IgD-negative memory B cell (primary cell): ENCODE measurements around the gene PRSS23. TPM values are rescaled to one million over a fixed set of nuclear protein-coding genes. Genes with fewer than 3 reads are reported as not detected.

Experiments used
- H3K27ac Mint-ChIP-seq, 3 donors: one replicate each; pipeline ENCODE4 v1.8.0; 2020 to 2022; ENCODE audit warnings: mild to moderate bottlenecking in 3 of 3, mixed read lengths in 3 of 3, moderate library complexity in 1 of 3
- H3K27me3 Mint-ChIP-seq: one replicate; pipeline ENCODE4 v1.8.0; 2021; ENCODE audit warnings: mixed read lengths
- H3K36me3 Mint-ChIP-seq: one replicate; pipeline ENCODE4 v1.8.0; 2020; ENCODE audit warnings: mild to moderate bottlenecking, mixed read lengths
- H3K4me1 Mint-ChIP-seq, 3 donors: one replicate each; pipeline ENCODE4 v1.8.0; 2020 to 2022; ENCODE audit warnings: mixed read lengths in 3 of 3, mild to moderate bottlenecking in 1 of 3
- H3K4me3 Mint-ChIP-seq, 4 donors: one replicate each; pipeline ENCODE4 v1.8.0; 2020 to 2022; ENCODE audit warnings: mild to moderate bottlenecking in 4 of 4, mixed read lengths in 4 of 4, moderate library complexity in 3 of 4
- H3K9me3 Mint-ChIP-seq, 3 donors: one replicate each; pipeline ENCODE4 v1.8.0; 2020 to 2021; ENCODE audit warnings: mixed read lengths in 3 of 3, mild to moderate bottlenecking in 1 of 3
- polyA plus RNA-seq: library from polyadenylated mRNA; unstranded; fragments of 300-500 nt; fragmentation: Illumina TruSeq; gene quantifications from one replicate; pipeline ENCODE4 v1.2.3, GENCODE V29; 2021

The PRSS23 gene
- polyA plus RNA-seq, 1 donor from 2014 or later = 1.2 TPM

- Mint-ChIP-seq H3K4me3 (no peak overlapping the region), H3K9me3 (no peaks in the 10 kb centered on the region), H3K27ac (no peak overlapping the region), H3K27me3 (peaks cover 5% of the 10 kb centered on the region), H3K4me1 (no peaks in the 10 kb centered on the region), H3K36me3 (peaks cover 1% of the 10 kb centered on the region)
Observed at GRCh38 chr11:86782742-86783141, 17.6 kb upstream of the PRSS23 start.

GRCh38 chr11:86783661-86784060 lies 16.7 kb upstream of the PRSS23 start:
- H3K36me3 Mint-ChIP-seq = peaks cover 1% of the 10 kb centered on the region
- H3K9me3 Mint-ChIP-seq = peaks cover 0 to 2% (median 0%) of the 10 kb centered on the region in 3 donors
- H3K4me1 Mint-ChIP-seq = no peaks in the 10 kb centered on the region
- H3K27me3 Mint-ChIP-seq = peaks cover 5% of the 10 kb centered on the region
- no peak overlapping the region for H3K4me3 Mint-ChIP-seq
- H3K27ac Mint-ChIP-seq = no peak overlapping the region

GRCh38 chr11:86784241-86784681 lies 16.1 kb upstream of the PRSS23 start:
- Mint-ChIP-seq H3K9me3 (peaks cover 0 to 2% (median 0%) of the 10 kb centered on the region in 3 donors), H3K27ac (no peak overlapping the region), H3K4me3 (no peak overlapping the region), H3K36me3 (peaks cover 1% of the 10 kb centered on the region), H3K27me3 (peaks cover 5% of the 10 kb centered on the region), H3K4me1 (no peaks in the 10 kb centered on the region)

GRCh38 chr11:86785576-86785975 lies 14.8 kb upstream of the PRSS23 start:
- no peak overlapping the region for H3K27ac Mint-ChIP-seq
- H3K9me3 Mint-ChIP-seq = peaks cover 0 to 2% (median 0%) of the 10 kb centered on the region in 3 donors
- peaks cover 8% of the 10 kb centered on the region for H3K27me3 Mint-ChIP-seq
- H3K4me1 Mint-ChIP-seq = no peaks in the 10 kb centered on the region
- H3K4me3 Mint-ChIP-seq = no peak overlapping the region
- H3K36me3 Mint-ChIP-seq = peaks cover 1% of the 10 kb centered on the region

- peaks cover 10% of the 10 kb centered on the region for H3K27me3 Mint-ChIP-seq
- no peaks in the 10 kb centered on the region for H3K4me1 Mint-ChIP-seq
- peaks cover 1% of the 10 kb centered on the region for H3K36me3 Mint-ChIP-seq
- H3K9me3 Mint-ChIP-seq = peaks cover 0 to 2% (median 0%) of the 10 kb centered on the region in 3 donors
- H3K27ac Mint-ChIP-seq = no peak overlapping the region
- no peak overlapping the region for H3K4me3 Mint-ChIP-seq
Observed at GRCh38 chr11:86787018-86787536, 13.3 kb upstream of the PRSS23 start.

- H3K4me3 Mint-ChIP-seq = no peak overlapping the region
- H3K27me3 Mint-ChIP-seq = peaks cover 10% of the 10 kb centered on the region
- H3K4me1 Mint-ChIP-seq = no peaks in the 10 kb centered on the region
- H3K36me3 Mint-ChIP-seq = no peaks in the 10 kb centered on the region
- no peak overlapping the region for H3K27ac Mint-ChIP-seq
- H3K9me3 Mint-ChIP-seq = peaks cover 0 to 2% (median 0%) of the 10 kb centered on the region in 3 donors
Observed at GRCh38 chr11:86787656-86788055, 12.7 kb upstream of the PRSS23 start.

GRCh38 chr11:86790195-86790725 lies 10.1 kb upstream of the PRSS23 start:
- H3K27me3 Mint-ChIP-seq = peaks cover 10% of the 10 kb centered on the region
- H3K4me1 Mint-ChIP-seq = no peaks in the 10 kb centered on the region
- H3K36me3 Mint-ChIP-seq = no peaks in the 10 kb centered on the region
- H3K4me3 Mint-ChIP-seq = no peak overlapping the region
- no peak overlapping the region for H3K27ac Mint-ChIP-seq
- peaks cover 0 to 2% (median 0%) of the 10 kb centered on the region in 3 donors for H3K9me3 Mint-ChIP-seq

- Mint-ChIP-seq H3K27me3 (peaks cover 12% of the 10 kb centered on the region), H3K36me3 (no peaks in the 10 kb centered on the region), H3K4me1 (no peaks in the 10 kb centered on the region), H3K9me3 (peaks cover 0 to 2% (median 0%) of the 10 kb centered on the region in 3 donors), H3K27ac (no peak overlapping the region), H3K4me3 (no peak overlapping the region)
Observed at GRCh38 chr11:86790867-86791849, 9.2 kb upstream of the PRSS23 start.

- Mint-ChIP-seq H3K27me3 (peaks cover 15% of the 10 kb centered on the region), H3K36me3 (no peaks in the 10 kb centered on the region)
Observed at GRCh38 chr11:86792150-86792549, 8.2 kb upstream of the PRSS23 start.

GRCh38 chr11:86793307-86793706 lies 7.0 kb upstream of the PRSS23 start:
- no peaks in the 10 kb centered on the region for H3K4me1 Mint-ChIP-seq
- no peaks in the 10 kb centered on the region for H3K36me3 Mint-ChIP-seq
- H3K27ac Mint-ChIP-seq = no peak overlapping the region
- H3K27me3 Mint-ChIP-seq = peaks cover 16% of the 10 kb centered on the region
- no peaks in the 10 kb centered on the region for H3K9me3 Mint-ChIP-seq
- H3K4me3 Mint-ChIP-seq = no peak overlapping the region

More at GRCh38 chr11:86792150-86792549, 8.2 kb upstream of the PRSS23 start:
- peaks cover 0 to 2% (median 0%) of the 10 kb centered on the region in 3 donors for H3K9me3 Mint-ChIP-seq
- H3K4me1 Mint-ChIP-seq = no peaks in the 10 kb centered on the region
- H3K27ac Mint-ChIP-seq = no peak overlapping the region
- H3K4me3 Mint-ChIP-seq = no peak overlapping the region

GRCh38 chr11:86795511-86795910 lies 4.8 kb upstream of the PRSS23 start:
- Mint-ChIP-seq H3K4me3 (no peak overlapping the region), H3K27ac (no peak overlapping the region), H3K9me3 (no peaks in the 10 kb centered on the region), H3K36me3 (no peaks in the 10 kb centered on the region), H3K4me1 (peaks cover 0 to 1% (median 0%) of the 10 kb centered on the region in 3 donors), H3K27me3 (peaks cover 19% of the 10 kb centered on the region)

GRCh38 chr11:86795949-86796348 lies 4.4 kb upstream of the PRSS23 start:
- no peaks in the 10 kb centered on the region for H3K36me3 Mint-ChIP-seq

GRCh38 chr11:86797133-86797532 lies 3.2 kb upstream of the PRSS23 start:
- H3K27me3 Mint-ChIP-seq = peaks cover 31% of the 10 kb centered on the region
- H3K4me1 Mint-ChIP-seq = peaks cover 0 to 6% (median 0%) of the 10 kb centered on the region in 3 donors
- H3K36me3 Mint-ChIP-seq = no peaks in the 10 kb centered on the region
- H3K4me3 Mint-ChIP-seq = no peak overlapping the region
- no peak overlapping the region for H3K27ac Mint-ChIP-seq
- H3K9me3 Mint-ChIP-seq = no peaks in the 10 kb centered on the region

More at GRCh38 chr11:86795949-86796348, 4.4 kb upstream of the PRSS23 start:
- no peak overlapping the region for H3K4me3 Mint-ChIP-seq
- no peaks in the 10 kb centered on the region for H3K9me3 Mint-ChIP-seq
- no peak overlapping the region for H3K27ac Mint-ChIP-seq
- H3K4me1 Mint-ChIP-seq = peaks cover 0 to 5% (median 0%) of the 10 kb centered on the region in 3 donors
- peaks cover 24% of the 10 kb centered on the region for H3K27me3 Mint-ChIP-seq

GRCh38 chr11:86798988-86799387 lies 1.4 kb upstream of the PRSS23 start:
- Mint-ChIP-seq H3K36me3 (no peaks in the 10 kb centered on the region), H3K4me1 (peaks cover 0 to 6% (median 0%) of the 10 kb centered on the region in 3 donors), H3K27ac (no peak overlapping the region), H3K27me3 (peaks cover 33% of the 10 kb centered on the region), H3K4me3 (no peak overlapping the region), H3K9me3 (no peaks in the 10 kb centered on the region)

- peak overlapping the region in 3 of 4 donors; percentile 2 to 70 (median 21) for H3K4me3 Mint-ChIP-seq
- H3K27me3 Mint-ChIP-seq = peaks cover 33% of the 10 kb centered on the region
- no peaks in the 10 kb centered on the region for H3K9me3 Mint-ChIP-seq
- no peaks in the 10 kb centered on the region for H3K36me3 Mint-ChIP-seq
- H3K27ac Mint-ChIP-seq = no peak overlapping the region
- peaks cover 0 to 6% (median 0%) of the 10 kb centered on the region in 3 donors for H3K4me1 Mint-ChIP-seq
Observed at GRCh38 chr11:86799680-86800075, 664 bp upstream of the PRSS23 start.
